B cell (primary cell): Measurements from ENCODE around the gene WNK1.

Source experiments
- EZH2 ChIP-seq: IDR thresholded peaks from 2 replicates; pipeline ENCODE4 v1.6.1; 2012; ENCODE audit warnings: borderline replicate concordance, low read depth, mild to moderate bottlenecking, moderate library complexity, low read length; ENCODE audit not compliant: insufficient read depth, poor library complexity, severe bottlenecking
- TF ChIP-seq, protein P1 (sequence below): fragments of 200-600 bp; IDR thresholded peaks from one replicate; pipeline ENCODE4 v1.8.0; 2022; ENCODE audit warnings: antibody characterized with exemption, mild to moderate bottlenecking

- TF ChIP-seq, protein P1, sequence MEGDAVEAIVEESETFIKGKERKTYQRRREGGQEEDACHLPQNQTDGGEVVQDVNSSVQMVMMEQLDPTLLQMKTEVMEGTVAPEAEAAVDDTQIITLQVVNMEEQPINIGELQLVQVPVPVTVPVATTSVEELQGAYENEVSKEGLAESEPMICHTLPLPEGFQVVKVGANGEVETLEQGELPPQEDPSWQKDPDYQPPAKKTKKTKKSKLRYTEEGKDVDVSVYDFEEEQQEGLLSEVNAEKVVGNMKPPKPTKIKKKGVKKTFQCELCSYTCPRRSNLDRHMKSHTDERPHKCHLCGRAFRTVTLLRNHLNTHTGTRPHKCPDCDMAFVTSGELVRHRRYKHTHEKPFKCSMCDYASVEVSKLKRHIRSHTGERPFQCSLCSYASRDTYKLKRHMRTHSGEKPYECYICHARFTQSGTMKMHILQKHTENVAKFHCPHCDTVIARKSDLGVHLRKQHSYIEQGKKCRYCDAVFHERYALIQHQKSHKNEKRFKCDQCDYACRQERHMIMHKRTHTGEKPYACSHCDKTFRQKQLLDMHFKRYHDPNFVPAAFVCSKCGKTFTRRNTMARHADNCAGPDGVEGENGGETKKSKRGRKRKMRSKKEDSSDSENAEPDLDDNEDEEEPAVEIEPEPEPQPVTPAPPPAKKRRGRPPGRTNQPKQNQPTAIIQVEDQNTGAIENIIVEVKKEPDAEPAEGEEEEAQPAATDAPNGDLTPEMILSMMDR = no peak
- TF ChIP-seq EZH2 = no peak
Observed at GRCh38 chr12:909861-910260, 157.5 kb downstream of the WNK1 start.
